Caco-2 (cell line): ENCODE results near the gene PTGR1. TPM values are rescaled to one million over a fixed set of nuclear protein-coding genes. Genes with fewer than 3 reads are reported as not detected.
"Not testable (repeated sequence)": the region's sequence is repeated elsewhere in the genome, so short reads cannot be mapped to it uniquely, and the experiment has no call there.

Source experiments
- BruUV-seq: library from RNA; stranded (reverse); fragments of 400-500 nt; replicated peaks from 2 replicates; lab custom pipeline; 2021; lab: Mats Ljungman, UMichigan
- CTCF ChIA-PET: fragments of 300-600 bp; sonication (Branson Sonifier 250); formaldehyde crosslinking; loops from one replicate; lab custom pipeline; 2022; ENCODE audit warnings: antibody characterized with exemption; lab: Charles Lee
- POLR2A ChIA-PET: fragments of 300-600 bp; sonication (Branson Sonifier 250); formaldehyde crosslinking; loops from one replicate; lab custom pipeline; 2022; ENCODE audit warnings: antibody characterized with exemption; lab: Charles Lee
- DNase-seq, 2 experiments: peaks; one replicate each; pipeline versions ENCODE4 v3.0.0 to v3.0.0-alpha.2; 2020 to 2022
- H3K27me3 ChIP-seq: replicated peaks from 2 replicates; pipeline ENCODE4 v1.6.0; 2011; ENCODE audit warnings: low read length; ENCODE audit not compliant: control insufficient read depth, insufficient read depth
- H3K36me3 ChIP-seq: 2 replicates; pipeline ENCODE4 v1.5.1; 2011; ENCODE audit warnings: low read length; ENCODE audit not compliant: control insufficient read depth, insufficient read depth
- H3K4me1 ChIP-seq: fragments of 250-450 bp; sonication (Bioruptor Pico); 2 replicates; pipeline ENCODE4 v1.5.1; 2020; ENCODE audit warnings: mild to moderate bottlenecking
- H3K4me3 ChIP-seq: 2 replicates; pipeline ENCODE4 v1.5.1; 2011; ENCODE audit warnings: low read depth, mild to moderate bottlenecking, control low read depth, low read length
- H3K9me3 ChIP-seq: fragments of 250-450 bp; sonication (Bioruptor Pico); 2 replicates; pipeline ENCODE4 v1.5.1; 2020; ENCODE audit warnings: mild to moderate bottlenecking, moderate library complexity
- H3K27ac Mint-ChIP-seq: one replicate; pipeline ENCODE4 v1.8.0; 2022; ENCODE audit warnings: mixed read lengths; ENCODE audit not compliant: unreplicated experiment
- H3K27me3 Mint-ChIP-seq: one replicate; pipeline ENCODE4 v1.8.0; 2022; ENCODE audit warnings: mixed read lengths; ENCODE audit not compliant: insufficient read depth, unreplicated experiment
- H3K36me3 Mint-ChIP-seq: one replicate; pipeline ENCODE4 v1.8.0; 2022; ENCODE audit warnings: mild to moderate bottlenecking, mixed read lengths; ENCODE audit not compliant: insufficient read depth, unreplicated experiment
- H3K4me1 Mint-ChIP-seq: one replicate; pipeline ENCODE4 v1.8.0; 2022; ENCODE audit warnings: low read depth, mixed read lengths; ENCODE audit not compliant: unreplicated experiment
- H3K4me3 Mint-ChIP-seq: one replicate; pipeline ENCODE4 v1.8.0; 2022; ENCODE audit warnings: mild to moderate bottlenecking, moderate library complexity, mixed read lengths; ENCODE audit not compliant: unreplicated experiment
- H3K9me3 Mint-ChIP-seq: one replicate; pipeline ENCODE4 v1.8.0; 2022; ENCODE audit warnings: mixed read lengths; ENCODE audit not compliant: unreplicated experiment
- intact Hi-C: fragments of 100-400 bp; cut with micrococcal nuclease; formaldehyde crosslinking; loops from one replicate; pipeline ENCODE4 v1.10.0; 2022; ENCODE audit not compliant: unreplicated experiment
- total RNA-seq: library from RNA; stranded (reverse); gene quantifications from 2 replicates; pipeline ENCODE4 v1.2.3, GENCODE V29; 2022
- TF ChIP-seq, protein P1 (sequence below), 2 experiments: fragments of 200-600 bp in 1 of 2; IDR thresholded peaks; 1 replicate in 1 of 2; 2 replicates in 1 of 2; pipeline versions ENCODE4 v1.5.1 to v1.8.0; 2011 to 2022; ENCODE audit warnings: antibody characterized with exemption in 1 of 2, control low read depth in 1 of 2, inconsistent platforms in 1 of 2, low read depth in 1 of 2, low read length in 1 of 2, mild to moderate bottlenecking in 1 of 2, moderate library complexity in 1 of 2; ENCODE audit not compliant: insufficient read depth in 1 of 2, severe bottlenecking in 1 of 2, unreplicated experiment in 1 of 2

The PTGR1 gene
- total RNA-seq, 1 experiment from 2014 or later: 55.3 TPM

GRCh38 chr9:111627260-111627963 is 28.0 kb upstream of the PTGR1 start:
- H3K36me3 ChIP-seq: no peaks in the 10 kb centered on the region
- H3K4me3 ChIP-seq: no peak overlapping the region
- intact Hi-C loops: no loop called here
- no peaks in the 10 kb centered on the region for H3K9me3 ChIP-seq
- DNase-seq: peak; percentile 41 to 61
- H3K4me1 Mint-ChIP-seq: peaks cover 6% of the 10 kb centered on the region
- ChIA-PET POLR2A (no interaction called here), CTCF (interaction anchor here (0.6 to 0.7 kb wide), 2 partner anchors 28 to 96 kb away, joined by 3 to 5 read pairs; partner anchors contain the start of gene PTGR1)
- no TSS peak for BruUV-seq
- H3K4me1 ChIP-seq: peaks cover 4% of the 10 kb centered on the region
- H3K27ac Mint-ChIP-seq: no peak overlapping the region
- no peaks in the 10 kb centered on the region for H3K9me3 Mint-ChIP-seq
- H3K36me3 Mint-ChIP-seq: peaks cover 17% of the 10 kb centered on the region
- no peak overlapping the region for H3K4me3 Mint-ChIP-seq
- TF ChIP-seq, protein P1, sequence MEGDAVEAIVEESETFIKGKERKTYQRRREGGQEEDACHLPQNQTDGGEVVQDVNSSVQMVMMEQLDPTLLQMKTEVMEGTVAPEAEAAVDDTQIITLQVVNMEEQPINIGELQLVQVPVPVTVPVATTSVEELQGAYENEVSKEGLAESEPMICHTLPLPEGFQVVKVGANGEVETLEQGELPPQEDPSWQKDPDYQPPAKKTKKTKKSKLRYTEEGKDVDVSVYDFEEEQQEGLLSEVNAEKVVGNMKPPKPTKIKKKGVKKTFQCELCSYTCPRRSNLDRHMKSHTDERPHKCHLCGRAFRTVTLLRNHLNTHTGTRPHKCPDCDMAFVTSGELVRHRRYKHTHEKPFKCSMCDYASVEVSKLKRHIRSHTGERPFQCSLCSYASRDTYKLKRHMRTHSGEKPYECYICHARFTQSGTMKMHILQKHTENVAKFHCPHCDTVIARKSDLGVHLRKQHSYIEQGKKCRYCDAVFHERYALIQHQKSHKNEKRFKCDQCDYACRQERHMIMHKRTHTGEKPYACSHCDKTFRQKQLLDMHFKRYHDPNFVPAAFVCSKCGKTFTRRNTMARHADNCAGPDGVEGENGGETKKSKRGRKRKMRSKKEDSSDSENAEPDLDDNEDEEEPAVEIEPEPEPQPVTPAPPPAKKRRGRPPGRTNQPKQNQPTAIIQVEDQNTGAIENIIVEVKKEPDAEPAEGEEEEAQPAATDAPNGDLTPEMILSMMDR (IDR thresholded peaks at IDR 0.05; ENCODE audit: insufficient read depth in 1 of 2, low read depth in 1 of 2, low read length in 1 of 2, severe bottlenecking in 1 of 2, unreplicated experiment in 1 of 2): no peak
- H3K27me3 ChIP-seq: no peaks in the 10 kb centered on the region
- no peaks in the 10 kb centered on the region for H3K27me3 Mint-ChIP-seq

GRCh38 chr9:111622626-111623025 is 23.2 kb upstream of the PTGR1 start:
- Mint-ChIP-seq H3K4me1 (peaks cover 2% of the 10 kb centered on the region), H3K27me3 (no peaks in the 10 kb centered on the region), H3K4me3 (no peak overlapping the region), H3K9me3 (no peaks in the 10 kb centered on the region), H3K27ac (no peak overlapping the region), H3K36me3 (no peaks in the 10 kb centered on the region)
- no peaks in the 10 kb centered on the region for H3K36me3 ChIP-seq
- CTCF ChIA-PET: interaction anchor here (2.3 kb wide), 1 partner anchor 24 kb away, joined by 26 read pairs; the partner anchor contains the start of gene PTGR1
- POLR2A ChIA-PET: no interaction called here
- intact Hi-C loops: loop anchor here (1.0 kb wide), 1 partner anchor 24 kb away; no protein-coding TSS in a partner anchor
- DNase-seq: peak in 1 of 2 experiments; percentile 29
- no peaks in the 10 kb centered on the region for H3K9me3 ChIP-seq
- no peaks in the 10 kb centered on the region; the same call in 1 of the 2 replicates for H3K4me1 ChIP-seq
- TF ChIP-seq, protein P1 (IDR thresholded peaks at IDR 0.05; ENCODE audit: insufficient read depth in 1 of 2, low read depth in 1 of 2, low read length in 1 of 2, severe bottlenecking in 1 of 2, unreplicated experiment in 1 of 2): no peak
- H3K27me3 ChIP-seq: no peaks in the 10 kb centered on the region
- H3K4me3 ChIP-seq: no peak overlapping the region
- no TSS peak for BruUV-seq

- Histone ChIP-seq H3K36me3 (no peaks in the 10 kb centered on the region), H3K9me3 (no peaks in the 10 kb centered on the region), H3K4me1 (no peaks in the 10 kb centered on the region), H3K27me3 (no peaks in the 10 kb centered on the region), H3K4me3 (no peak overlapping the region)
- TF ChIP-seq, protein P1 (IDR thresholded peaks at IDR 0.05; ENCODE audit: insufficient read depth in 1 of 2, low read depth in 1 of 2, low read length in 1 of 2, severe bottlenecking in 1 of 2, unreplicated experiment in 1 of 2): peak; percentile 75 to 94
- CTCF ChIA-PET: interaction anchor here (0.6 to 2.3 kb wide), 4 partner anchors 9 to 263 kb away, joined by 3 to 26 read pairs (median 4); partner anchors contain the start of genes DNAJC25 and PTGR1
- intact Hi-C loops: loop anchor here (1.0 kb wide), 1 partner anchor 24 kb away; no protein-coding TSS in a partner anchor
- Mint-ChIP-seq H3K4me1 (no peaks in the 10 kb centered on the region), H3K9me3 (no peaks in the 10 kb centered on the region), H3K27me3 (no peaks in the 10 kb centered on the region), H3K27ac (no peak overlapping the region), H3K36me3 (no peaks in the 10 kb centered on the region), H3K4me3 (no peak overlapping the region)
- POLR2A ChIA-PET: interaction anchor here (1.0 kb wide), 1 partner anchor 23 kb away, joined by 3 read pairs; the partner anchor contains the start of gene PTGR1
- BruUV-seq: no TSS peak
- DNase-seq: peak; percentile 63 to 64
Measured at GRCh38 chr9:111621895-111622480, 22.5 kb upstream of the PTGR1 start.

DNA sequence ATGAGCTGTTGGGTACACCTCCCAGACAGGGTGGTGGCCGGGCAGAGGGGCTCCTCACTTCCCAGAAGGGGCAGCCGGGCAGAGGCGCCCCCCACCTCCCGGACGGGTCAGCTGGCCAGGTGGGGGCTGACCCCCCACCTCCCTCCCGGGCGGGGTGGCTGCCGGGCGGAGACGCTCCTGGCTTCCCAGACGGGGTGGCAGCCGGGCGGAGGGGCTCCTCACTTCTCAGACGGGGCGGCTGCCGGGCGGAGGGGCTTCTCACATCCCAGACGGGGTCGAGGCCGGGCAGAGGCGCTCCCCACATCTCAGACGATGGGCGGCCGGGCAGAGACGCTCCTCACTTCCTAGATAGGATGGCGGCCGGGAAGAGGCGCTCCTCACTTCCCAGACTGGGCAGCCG is 17.9 kb upstream of the PTGR1 start:
- CTCF ChIA-PET, H3K27ac Mint-ChIP-seq, DNase-seq, H3K9me3 Mint-ChIP-seq, intact Hi-C loops, H3K4me3 ChIP-seq, H3K4me1 ChIP-seq, H3K9me3 ChIP-seq, BruUV-seq, H3K4me3 Mint-ChIP-seq, H3K36me3 ChIP-seq, H3K4me1 Mint-ChIP-seq, H3K27me3 ChIP-seq, H3K27me3 Mint-ChIP-seq, POLR2A ChIA-PET, H3K36me3 Mint-ChIP-seq: not testable (repeated sequence)
